HepG2 (cell line): Measurements from ENCODE around the gene NDOR1. TPM values are rescaled to one million over a fixed set of nuclear protein-coding genes. Genes with fewer than 3 reads are reported as not detected.
A peak's percentile ranks its signal among the peaks of the same experiment; 100 is the strongest.

Experiments
- E2F1 ChIP-seq: sonication (generic); formaldehyde crosslinking; IDR thresholded peaks from 2 replicates; pipeline ENCODE4 v1.5.0; 2020; ENCODE audit warnings: missing genetic modification reagents
- HNRNPK ChIP-seq: fragments of 200-400 bp; formaldehyde crosslinking; IDR thresholded peaks from 2 replicates; pipeline ENCODE4 v1.6.1; 2018; ENCODE audit warnings: low read length, low read depth, moderate library complexity, mild to moderate bottlenecking; ENCODE audit not compliant: poor library complexity, severe bottlenecking
- HOXA5 ChIP-seq: sonication (generic); formaldehyde crosslinking; IDR thresholded peaks from 2 replicates; pipeline ENCODE4 v1.4.0; 2020; ENCODE audit warnings: missing genetic modification reagents
- MAZ ChIP-seq, 2 experiments: sonication (generic) in 1 of 2; formaldehyde crosslinking in 1 of 2; IDR thresholded peaks; 2 replicates each; pipeline versions ENCODE4 v1.5.0 to v1.6.1; 2012 to 2020; ENCODE audit warnings: low read depth in 2 of 2, mild to moderate bottlenecking in 2 of 2, borderline replicate concordance in 1 of 2, improper control_type of control experiment in 1 of 2, low read length in 1 of 2, missing genetic modification reagents in 1 of 2, moderate library complexity in 1 of 2
- MED1 ChIP-seq: sonication (generic); formaldehyde crosslinking; IDR thresholded peaks from 2 replicates; pipeline ENCODE4 v1.4.0; 2020; ENCODE audit warnings: missing genetic modification reagents
- RBFOX2 ChIP-seq: fragments of 200-400 bp; formaldehyde crosslinking; IDR thresholded peaks from 2 replicates; pipeline ENCODE4 v1.6.1; 2017; ENCODE audit warnings: low read depth, mild to moderate bottlenecking, low read length
- TAF15 ChIP-seq: fragments of 200-400 bp; formaldehyde crosslinking; IDR thresholded peaks from one replicate; pipeline ENCODE4 v1.6.1; 2018; ENCODE audit warnings: mild to moderate bottlenecking, low read depth, low read length; ENCODE audit not compliant: poor library complexity, severe bottlenecking
- THAP9 ChIP-seq: sonication (generic); formaldehyde crosslinking; IDR thresholded peaks from 2 replicates; pipeline ENCODE4; 2020; ENCODE audit warnings: missing genetic modification reagents, mild to moderate bottlenecking, borderline replicate concordance
- TOE1 ChIP-seq: sonication (generic); formaldehyde crosslinking; IDR thresholded peaks from 2 replicates; pipeline ENCODE4 v1.4.0; 2020; ENCODE audit warnings: mild to moderate bottlenecking, missing genetic modification reagents
- ZBTB38 ChIP-seq: sonication (generic); formaldehyde crosslinking; IDR thresholded peaks from 2 replicates; pipeline ENCODE4 v1.5.1; 2020; ENCODE audit warnings: mild to moderate bottlenecking, missing genetic modification reagents
- ZFY ChIP-seq: sonication (generic); formaldehyde crosslinking; IDR thresholded peaks from 2 replicates; pipeline ENCODE4 v1.4.0; 2020; ENCODE audit warnings: missing genetic modification reagents
- ZNF318 ChIP-seq: sonication (generic); formaldehyde crosslinking; IDR thresholded peaks from 2 replicates; pipeline ENCODE4 v1.4.0; 2020; ENCODE audit warnings: mild to moderate bottlenecking, missing genetic modification reagents
- ZNF326 ChIP-seq: sonication (generic); formaldehyde crosslinking; IDR thresholded peaks from 2 replicates; pipeline ENCODE4 v1.4.0; 2020; ENCODE audit warnings: missing genetic modification reagents, borderline replicate concordance
- ZNF331 ChIP-seq: sonication (generic); formaldehyde crosslinking; IDR thresholded peaks from 2 replicates; pipeline ENCODE4 v1.4.0; 2020; ENCODE audit warnings: missing genetic modification reagents
- ZNF839 ChIP-seq: sonication (generic); formaldehyde crosslinking; IDR thresholded peaks from 2 replicates; pipeline ENCODE4 v1.4.0; 2020; ENCODE audit warnings: missing genetic modification reagents, mild to moderate bottlenecking, borderline replicate concordance
- polyA plus RNA-seq, 8 experiments: library from polyadenylated mRNA; depleted of rRNA in 3 of 8; stranded (reverse) in 7 of 8; unstranded in 1 of 8; fragments of >200 nt; fragmentation: Illumina TruSeq in 4 of 8; extraction: Trizol in 4 of 8; gene quantifications; 2 replicates each; pipeline versions ENCODE4 v1.2.1 to v1.2.3, GENCODE V29; 2011 to 2016; ENCODE audit warnings: low read depth in 4 of 8, missing spikeins in 1 of 8, mixed read lengths in 1 of 8; ENCODE audit not compliant: insufficient read depth in 1 of 8
- total RNA-seq, 5 experiments: library from RNA; depleted of rRNA; stranded (reverse); fragments of >200 nt; fragmentation: Illumina TruSeq; extraction: Trizol; gene quantifications; 2 replicates each; pipeline ENCODE4 v1.2.3, GENCODE V29; 2016; ENCODE audit warnings: low read depth in 1 of 5

NDOR1 gene
- total and polyA plus RNA-seq, 2 of the 13 experiments (the other 11 are each of a cell fraction or from before 2014, with no cell fraction given) = 3.6 to 8.7 TPM

GRCh38 chr9:137254624-137255447 is 49.3 kb downstream of the NDOR1 start, which contains the start of gene NELFB (continued):
- TF ChIP-seq ZNF318 (no peak), MED1 (CRISPR knock-in tag) (peak; percentile 71), HNRNPK (no peak), ZFY (peak; percentile 63), E2F1 (peak; percentile 90), TAF15 (peak; percentile 34), MAZ (IDR thresholded peaks at IDR 0.05; ENCODE audit: borderline replicate concordance, low read depth, low read length) (0 out of 2 replicates have a peak, but pooled peaks have one; percentile 59), MAZ (CRISPR knock-in tag; IDR thresholded peaks at IDR 0.05; ENCODE audit: low read depth) (no peak), ZBTB38 (CRISPR knock-in tag) (no peak), ZNF326 (CRISPR knock-in tag) (no peak), TOE1 (CRISPR knock-in tag) (peak; percentile 48), HOXA5 (CRISPR knock-in tag) (peak; percentile 52; the same call in 1 of the 2 replicates), THAP9 (CRISPR knock-in tag) (no peak), ZNF331 (CRISPR knock-in tag) (0 out of 2 replicates have a peak, but pooled peaks have one; percentile 1), RBFOX2 (peak; percentile 85), ZNF839 (CRISPR knock-in tag) (no peak)
